ENCODE results near the gene CNGB1.

GRCh38 chr16:57893217-57893558 lies 77.7 kb downstream of the CNGB1 start:
- no peak for TF ChIP-seq HMGXB4 (CRISPR knock-in tag; IDR thresholded peaks at IDR 0.05)
- no peak for TF ChIP-seq NFATC4 (CRISPR knock-in tag; IDR thresholded peaks at IDR 0.05)
- no peak for TF ChIP-seq CTCF (IDR thresholded peaks at IDR 0.05)
- no peak for TF ChIP-seq TP53 (CRISPR knock-in tag; IDR thresholded peaks at IDR 0.05)
- no peak for TF ChIP-seq MAX (CRISPR knock-in tag; IDR thresholded peaks at IDR 0.05)
- no peak for TF ChIP-seq KAT7 (CRISPR knock-in tag; IDR thresholded peaks at IDR 0.05; ENCODE audit: borderline replicate concordance)
- TF ChIP-seq ATF3 (CRISPR knock-in tag; conservative IDR thresholded peaks at IDR 0.05): no peak
- no peak for TF ChIP-seq ZBTB43 (CRISPR knock-in tag; IDR thresholded peaks at IDR 0.05)

Measured in WTC11 (cell line).